Esophagus muscularis mucosa (tissue), 4 donors: ENCODE data around the gene ZCCHC8. TPM values are rescaled to one million over a fixed set of nuclear protein-coding genes. Genes with fewer than 3 reads are reported as not detected.

Experiments used
- DNase-seq: peaks from one replicate; pipeline ENCODE4 v3.0.0-alpha.2; 2017; ENCODE audit errors: extremely low spot score
- H3K27ac ChIP-seq, 4 donors: fragments of 200-600 bp; sonication (generic); replicated peaks in 1 of 4; 1 replicate in 3 of 4; 2 replicates in 1 of 4; pipeline ENCODE4 v1.5.1; 2016 to 2019; ENCODE audit warnings: mild to moderate bottlenecking in 1 of 4
- H3K27me3 ChIP-seq, 4 donors: fragments of 200-600 bp; sonication (generic); one replicate each; pipeline versions ENCODE4 v1.5.1 to v1.6.0; 2016 to 2019
- H3K36me3 ChIP-seq, 4 donors: fragments of 200-600 bp; sonication (generic); one replicate each; pipeline ENCODE4 v1.5.1; 2016 to 2019
- H3K4me1 ChIP-seq, 4 donors: fragments of 200-600 bp; sonication (generic); one replicate each; pipeline ENCODE4 v1.5.1; 2016 to 2019
- H3K4me3 ChIP-seq, 4 donors: fragments of 200-600 bp; sonication (generic); 1 replicate in 2 of 4; 2 replicates in 2 of 4; pipeline ENCODE4 v1.5.1; 2016 to 2019; ENCODE audit warnings: mild to moderate bottlenecking in 4 of 4, moderate library complexity in 1 of 4
- H3K9me3 ChIP-seq, 4 donors: fragments of 200-600 bp; sonication (generic); 1 replicate in 3 of 4; 2 replicates in 1 of 4; pipeline ENCODE4 v1.5.1; 2016 to 2019
- EP300 ChIP-seq: sonication (generic); formaldehyde crosslinking; IDR thresholded peaks from one replicate; pipeline ENCODE4 v1.6.1; 2017; ENCODE audit warnings: antibody characterized with exemption
- POLR2A ChIP-seq: fragments of 450-650 bp; IDR thresholded peaks from one replicate; pipeline ENCODE4 v1.6.1; 2017; ENCODE audit warnings: antibody characterized with exemption, moderate library complexity, mild to moderate bottlenecking, low read depth
- POLR2AphosphoS5 ChIP-seq, 2 donors: sonication (generic); formaldehyde crosslinking; IDR thresholded peaks; one replicate each; pipeline ENCODE4 v1.6.1; 2017; ENCODE audit warnings: antibody characterized with exemption in 2 of 2
- WGBS: methylation state at CpG from one replicate; pipeline ENCODE4 v1.1.5; 2018; 5-methylcytosine and 5-hydroxymethylcytosine counted together
- intact Hi-C: fragments of 100-400 bp; cut with DNase I; formaldehyde crosslinking; loops from one replicate; pipeline ENCODE4 v1.15.1; 2023
- total RNA-seq, 4 donors: library from RNA; depleted of rRNA; stranded (reverse); fragments of >200 nt; gene quantifications; one replicate each; pipeline versions ENCODE4 v1.1.0 to v1.2.1, GENCODE V29; 2016
- TF ChIP-seq, protein P1 (sequence below), 3 experiments: fragments of 200-600 bp in 2 of 3; fragments of 450-650 bp in 1 of 3; sonication (generic) in 2 of 3; IDR thresholded peaks; one replicate each; pipeline ENCODE4 v1.5.1; 2017 to 2019; ENCODE audit warnings: antibody characterized with exemption in 3 of 3, mild to moderate bottlenecking in 2 of 3, moderate library complexity in 1 of 3

ZCCHC8 gene
- total RNA-seq, 4 donors from 2014 or later = 12.1 to 19.1 (median 14.1) TPM

DNA sequence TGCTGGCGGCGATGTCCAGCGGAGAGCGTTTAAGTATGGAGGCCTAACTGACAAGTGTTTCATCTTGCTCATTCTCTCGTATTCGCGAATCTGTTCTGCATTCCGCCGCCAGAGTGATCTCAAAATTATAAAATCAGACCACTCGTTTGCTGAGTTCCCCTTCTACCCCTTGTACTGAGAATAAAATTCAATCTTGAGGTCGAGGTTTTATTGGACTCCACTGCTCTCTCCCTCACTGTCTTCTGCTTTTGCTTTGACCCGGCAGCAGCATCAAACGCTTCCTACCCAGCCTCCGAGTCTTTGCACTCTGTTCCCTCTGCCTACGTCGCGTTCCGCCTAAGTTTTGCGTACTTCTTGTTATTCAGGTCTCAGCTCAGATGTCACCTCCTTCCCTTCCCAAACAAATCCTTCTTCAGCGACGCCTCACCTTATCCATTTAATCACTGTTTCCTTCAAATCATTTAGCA is 26.8 kb upstream of the ZCCHC8 start:
- intact Hi-C loops = loop anchor here (10.0 kb wide), 1 partner anchor 227 kb away; the partner anchor contains the start of gene DENR
- Histone ChIP-seq H3K4me3 (peak overlapping the region; percentile 70 to 87 (median 79)), H3K27me3 (no peaks in the 10 kb centered on the region), H3K9me3 (no peaks in the 10 kb centered on the region), H3K36me3 (peaks cover 0 to 8% (median 1%) of the 10 kb centered on the region in 4 donors), H3K4me1 (peaks cover 34 to 40% (median 39%) of the 10 kb centered on the region in 4 donors), H3K27ac (peak overlapping the region; percentile 94 to 98 (median 96))
- TF ChIP-seq POLR2AphosphoS5 (IDR thresholded peaks at IDR 0.05) (no peak), EP300 (no peak), POLR2A (no peak)
- TF ChIP-seq, protein P1, sequence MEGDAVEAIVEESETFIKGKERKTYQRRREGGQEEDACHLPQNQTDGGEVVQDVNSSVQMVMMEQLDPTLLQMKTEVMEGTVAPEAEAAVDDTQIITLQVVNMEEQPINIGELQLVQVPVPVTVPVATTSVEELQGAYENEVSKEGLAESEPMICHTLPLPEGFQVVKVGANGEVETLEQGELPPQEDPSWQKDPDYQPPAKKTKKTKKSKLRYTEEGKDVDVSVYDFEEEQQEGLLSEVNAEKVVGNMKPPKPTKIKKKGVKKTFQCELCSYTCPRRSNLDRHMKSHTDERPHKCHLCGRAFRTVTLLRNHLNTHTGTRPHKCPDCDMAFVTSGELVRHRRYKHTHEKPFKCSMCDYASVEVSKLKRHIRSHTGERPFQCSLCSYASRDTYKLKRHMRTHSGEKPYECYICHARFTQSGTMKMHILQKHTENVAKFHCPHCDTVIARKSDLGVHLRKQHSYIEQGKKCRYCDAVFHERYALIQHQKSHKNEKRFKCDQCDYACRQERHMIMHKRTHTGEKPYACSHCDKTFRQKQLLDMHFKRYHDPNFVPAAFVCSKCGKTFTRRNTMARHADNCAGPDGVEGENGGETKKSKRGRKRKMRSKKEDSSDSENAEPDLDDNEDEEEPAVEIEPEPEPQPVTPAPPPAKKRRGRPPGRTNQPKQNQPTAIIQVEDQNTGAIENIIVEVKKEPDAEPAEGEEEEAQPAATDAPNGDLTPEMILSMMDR (IDR thresholded peaks at IDR 0.05) = no peak
- under 1% methylated on average over 21 of the region's 21 CpGs for WGBS
- DNase-seq = no peak

DNA sequence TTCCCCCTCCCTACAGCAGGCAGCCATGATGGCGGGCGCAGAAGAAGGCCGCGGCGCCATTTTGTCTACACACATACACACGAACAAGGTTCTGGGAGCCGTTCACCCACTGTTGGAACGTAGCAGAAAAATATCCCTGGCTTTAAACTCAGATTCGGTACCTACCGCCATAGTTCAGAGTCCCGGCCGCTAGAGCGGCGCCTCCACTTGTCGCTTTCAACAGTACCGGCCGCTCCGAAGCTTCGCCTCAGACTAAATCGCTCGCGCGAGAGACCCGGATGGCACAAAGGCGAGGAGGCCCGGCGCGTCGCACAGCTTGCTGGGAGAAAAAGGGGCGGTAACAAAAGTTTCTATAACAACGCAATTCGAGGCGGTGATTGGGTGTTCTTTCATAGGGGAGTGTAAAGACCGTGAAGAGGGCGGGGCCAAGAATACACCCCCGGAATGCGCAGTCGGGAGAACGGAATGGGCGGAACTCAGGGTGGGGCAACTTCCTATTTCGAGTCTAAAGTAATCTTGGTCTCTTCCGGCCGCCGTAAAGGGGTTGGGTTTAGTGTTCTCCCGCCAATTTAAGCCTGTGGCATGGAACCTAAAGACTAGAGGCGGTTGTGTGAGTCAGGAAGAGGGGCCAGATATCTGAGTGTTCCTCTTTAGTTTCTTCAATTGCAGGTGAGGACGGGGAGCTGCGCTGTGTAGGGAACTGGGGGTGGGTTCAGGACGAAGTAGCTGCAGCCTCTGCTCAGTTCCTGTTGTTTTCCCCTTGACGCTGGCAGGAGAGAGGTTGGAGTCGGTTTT is 26.1 kb upstream of the ZCCHC8 start, which contains the start of the genes KNTC1 and RSRC2:
Gene KNTC1, plus strand, starts transcription at position 567 of the 795 bp plus-strand sequence. CDS start 2,815 bp downstream, outside the sequence.
Gene RSRC2, minus strand, starts transcription at position 254 of the 795 bp plus-strand sequence. Its CDS starts 83 bp downstream, at position 171.
- Histone ChIP-seq H3K4me1 (peaks cover 40 to 47% (median 46%) of the 10 kb centered on the region in 4 donors), H3K36me3 (peaks cover 2 to 15% (median 5%) of the 10 kb centered on the region in 4 donors), H3K9me3 (no peaks in the 10 kb centered on the region), H3K4me3 (peak within 1 kb of the TSS; percentile 70 to 87 (median 79)), H3K27ac (peak within 1 kb of the TSS; percentile 94 to 98 (median 96)), H3K27me3 (no peaks in the 10 kb centered on the region)
- under 1% methylated on average over 40 of the region's 51 CpGs for WGBS
- intact Hi-C loops = loop anchor here (10.0 kb wide), 1 partner anchor 228 kb away; the partner anchor contains the start of gene DENR
- TF ChIP-seq, protein P1 (IDR thresholded peaks at IDR 0.05) = no peak
- TF ChIP-seq EP300 (no peak), POLR2AphosphoS5 (IDR thresholded peaks at IDR 0.05) (peak; percentile 96 to 98), POLR2A (peak; percentile 93)
- DNase-seq = peak; percentile 100

DNA sequence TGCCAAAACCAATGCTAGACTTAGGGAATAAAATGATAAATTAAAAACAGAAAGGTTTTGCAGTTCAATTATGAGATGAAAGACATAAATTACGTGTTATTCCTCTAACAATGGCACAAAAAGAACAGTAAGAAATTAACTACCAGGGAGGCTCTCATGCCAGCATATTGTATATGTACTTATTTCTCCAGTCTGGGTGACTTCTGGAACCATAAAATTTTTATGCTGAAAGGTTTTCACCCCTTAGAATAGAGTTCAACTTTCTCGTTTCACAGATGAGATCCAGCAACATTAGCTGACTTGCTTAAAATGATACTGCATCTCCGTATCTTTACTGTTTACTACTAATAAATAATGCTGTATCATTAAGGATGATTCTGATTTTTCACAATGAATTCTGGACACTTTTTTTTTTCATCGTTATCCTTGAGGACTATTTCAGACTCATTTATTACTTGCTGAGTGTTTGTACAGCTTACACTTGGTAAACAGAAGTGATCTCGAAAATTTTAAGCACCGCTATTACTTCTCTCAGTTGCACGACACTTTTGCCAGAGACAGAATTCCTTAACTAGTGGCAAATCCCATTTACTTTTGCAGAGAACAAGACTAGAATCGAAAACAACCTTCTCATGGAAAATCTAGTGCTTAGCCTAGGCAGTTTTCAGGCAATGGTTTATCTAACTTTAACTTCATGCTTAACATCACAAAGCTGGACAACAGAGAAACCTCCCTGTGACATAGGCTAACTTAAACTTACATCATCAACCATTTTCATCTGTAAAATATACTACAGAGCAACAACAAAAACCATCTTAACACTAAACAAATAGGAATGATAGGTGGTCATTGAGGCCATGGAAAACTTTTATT is 23.4 kb upstream of the ZCCHC8 start:
- Histone ChIP-seq H3K9me3 (no peaks in the 10 kb centered on the region), H3K4me3 (peak overlapping the region; percentile 70 to 87 (median 79)), H3K36me3 (peaks cover 30 to 43% (median 33%) of the 10 kb centered on the region in 4 donors), H3K27ac (peak overlapping the region; percentile 70 to 78 (median 74)), H3K4me1 (peaks cover 43 to 59% (median 54%) of the 10 kb centered on the region in 4 donors), H3K27me3 (no peaks in the 10 kb centered on the region)
- no peak for DNase-seq
- intact Hi-C loops = loop anchor here (10.0 kb wide), 1 partner anchor 231 kb away; the partner anchor contains the start of gene DENR
- TF ChIP-seq, protein P1 (IDR thresholded peaks at IDR 0.05) = no peak
- TF ChIP-seq EP300 = no peak
- TF ChIP-seq POLR2A = no peak
- no peak for TF ChIP-seq POLR2AphosphoS5 (IDR thresholded peaks at IDR 0.05)
- WGBS = 11% methylated on average over 8 of the region's 8 CpGs

DNA sequence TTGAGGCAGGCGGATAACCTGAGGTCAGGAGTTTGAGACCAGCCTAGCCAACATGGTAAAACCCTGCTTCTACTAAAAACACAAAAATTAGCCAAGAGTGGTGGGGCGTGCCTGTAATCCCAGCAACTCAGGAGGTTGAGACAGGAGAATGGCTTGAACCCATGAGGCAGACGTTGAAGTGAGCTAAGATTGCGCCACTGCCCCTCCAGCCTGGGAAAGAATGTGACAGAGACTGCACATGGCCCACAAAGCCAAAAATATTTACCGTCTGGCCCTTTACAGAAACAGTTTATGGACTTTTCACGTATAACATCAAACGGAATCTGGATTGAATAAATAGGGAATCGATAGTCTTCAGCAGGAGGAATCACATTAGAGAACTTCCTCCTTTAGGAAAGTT is 22.5 kb upstream of the ZCCHC8 start:
- TF ChIP-seq, protein P1 (IDR thresholded peaks at IDR 0.05) = no peak
- TF ChIP-seq POLR2AphosphoS5 (IDR thresholded peaks at IDR 0.05) (no peak), POLR2A (no peak), EP300 (no peak)
- Histone ChIP-seq H3K4me1 (peaks cover 43 to 57% (median 54%) of the 10 kb centered on the region in 4 donors), H3K36me3 (peaks cover 38 to 51% (median 40%) of the 10 kb centered on the region in 4 donors), H3K4me3 (peak overlapping the region; percentile 2 to 87 (median 75)), H3K27ac (peak overlapping the region in 3 of 4 donors; percentile 74 to 78 (median 75)), H3K27me3 (no peaks in the 10 kb centered on the region), H3K9me3 (no peaks in the 10 kb centered on the region)
- WGBS = 48% methylated on average over 8 of the region's 8 CpGs
- intact Hi-C loops = loop anchor here (10.0 kb wide), 1 partner anchor 232 kb away; the partner anchor contains the start of gene DENR
- DNase-seq = no peak
